ENCODE data around the gene FMN2. TPM values are rescaled to one million over a fixed set of nuclear protein-coding genes. Genes with fewer than 3 reads are reported as not detected.
"Not testable (repeated sequence)": the region's sequence is repeated elsewhere in the genome, so short reads cannot be mapped to it uniquely, and the experiment has no call there.

The FMN2 gene
- polyA plus RNA-seq, 6 donors from 2014 or later = not detected

GRCh38 chr1:240387051-240387450 lies 295.4 kb downstream of the FMN2 start:
- ATAC-seq (ENCODE audit: low read depth in 2 of 2) (no peak), DNase-seq (no peak)
- Mint-ChIP-seq H3K9me3 (peaks cover 0 to 6% (median 2%) of the 10 kb centered on the region in 7 donors), H3K4me3 (no peak overlapping the region), H3K27me3 (no peaks in the 10 kb centered on the region), H3K4me1 (no peaks in the 10 kb centered on the region), H3K27ac (no peak overlapping the region), H3K36me3 (no peaks in the 10 kb centered on the region)

DNA sequence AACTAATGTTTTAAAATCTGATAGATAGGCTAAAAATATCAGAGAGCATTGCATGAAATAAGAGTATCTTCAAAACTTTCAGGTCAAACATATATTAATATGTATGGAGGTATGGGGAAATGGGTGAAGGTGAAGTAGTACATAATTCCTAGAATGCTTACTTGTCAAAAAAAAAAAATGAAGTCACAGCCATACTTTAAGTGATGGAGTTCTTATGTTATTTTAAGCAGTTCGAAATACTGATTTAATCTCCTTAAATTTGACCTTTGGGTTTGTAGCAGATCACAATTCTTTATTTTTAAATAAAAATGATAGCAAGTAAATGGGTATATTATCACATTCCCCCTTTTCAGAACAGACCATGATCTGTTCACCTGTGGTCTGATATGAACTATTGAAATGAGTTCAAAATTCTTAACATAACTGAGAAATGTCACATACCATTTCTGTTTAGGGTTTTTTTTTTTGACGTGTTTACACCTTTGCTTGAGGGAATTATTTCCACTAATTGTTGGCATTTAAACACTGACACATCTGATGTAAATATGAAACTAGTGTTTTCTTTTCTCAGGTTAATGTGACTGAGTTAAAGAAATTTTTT lies 300.1 kb downstream of the FMN2 start:
- Mint-ChIP-seq H3K4me1 (no peaks in the 10 kb centered on the region), H3K27me3 (no peaks in the 10 kb centered on the region), H3K4me3 (no peak overlapping the region), H3K9me3 (peaks cover 0 to 6% (median 0%) of the 10 kb centered on the region in 7 donors), H3K36me3 (no peaks in the 10 kb centered on the region), H3K27ac (no peak overlapping the region)
- ATAC-seq (ENCODE audit: low read depth in 2 of 2) = no peak
- no peak for DNase-seq

DNA sequence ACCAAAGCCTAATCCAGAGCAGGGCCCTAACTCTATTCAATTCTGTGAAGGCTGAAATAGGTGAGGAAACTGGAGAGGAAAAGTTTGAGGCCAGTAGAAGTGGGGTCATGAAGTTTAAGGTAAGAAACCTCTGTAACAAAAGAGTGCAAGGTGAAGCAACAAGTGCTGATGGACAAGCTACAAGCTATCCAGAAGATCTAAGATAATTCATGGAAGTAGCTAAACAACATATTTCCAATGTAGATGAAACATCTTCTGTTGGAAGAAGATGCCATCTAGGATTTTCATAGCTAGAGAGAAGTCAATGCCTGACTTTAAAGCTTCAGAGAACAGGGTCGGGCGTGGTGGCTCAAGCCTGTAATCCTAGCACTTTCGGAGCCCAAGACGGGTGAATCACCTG lies 302.7 kb downstream of the FMN2 start:
- ATAC-seq (ENCODE audit: low read depth in 2 of 2) (no peak), DNase-seq (no peak)
- no peaks in the 10 kb centered on the region for H3K27me3 Mint-ChIP-seq
- H3K4me3 Mint-ChIP-seq = no peak overlapping the region
- peaks cover 0 to 7% (median 2%) of the 10 kb centered on the region in 7 donors for H3K9me3 Mint-ChIP-seq
- H3K4me1 Mint-ChIP-seq = no peaks in the 10 kb centered on the region
- H3K36me3 Mint-ChIP-seq = no peaks in the 10 kb centered on the region
- H3K27ac Mint-ChIP-seq = no peak overlapping the region

DNA sequence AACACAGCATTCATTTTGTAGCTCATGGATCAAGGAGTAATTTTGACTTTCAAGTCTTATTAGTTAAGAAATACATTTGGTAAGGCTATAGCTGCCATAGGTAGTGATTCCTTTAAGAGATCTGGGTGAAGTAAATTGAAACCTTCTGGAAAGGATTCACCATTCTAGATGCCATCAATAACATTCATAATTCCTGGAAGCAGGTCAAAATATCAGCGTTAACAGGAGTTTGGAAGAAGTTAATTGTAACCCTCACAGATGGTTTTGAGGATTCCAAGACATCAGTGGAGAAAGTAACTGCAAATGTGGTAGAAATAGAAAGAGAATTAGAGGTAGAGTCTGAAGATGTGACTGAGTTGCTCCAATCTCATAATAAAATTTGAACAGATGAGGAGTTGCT lies 303.7 kb downstream of the FMN2 start:
- Mint-ChIP-seq H3K4me3 (no peak overlapping the region), H3K27ac (no peak overlapping the region), H3K4me1 (no peaks in the 10 kb centered on the region), H3K9me3 (peaks cover 0 to 7% (median 2%) of the 10 kb centered on the region in 7 donors), H3K27me3 (no peaks in the 10 kb centered on the region), H3K36me3 (no peaks in the 10 kb centered on the region)
- DNase-seq (no peak), ATAC-seq (ENCODE audit: low read depth in 2 of 2) (no peak)

- Mint-ChIP-seq H3K27ac (no peak overlapping the region), H3K4me3 (no peak overlapping the region), H3K4me1 (no peaks in the 10 kb centered on the region), H3K9me3 (peaks cover 0 to 3% (median 0%) of the 10 kb centered on the region in 7 donors), H3K36me3 (no peaks in the 10 kb centered on the region), H3K27me3 (no peaks in the 10 kb centered on the region)
- DNase-seq (no peak), ATAC-seq (ENCODE audit: low read depth in 2 of 2) (no peak)
These were observed 307.7 kb downstream of the FMN2 start for GRCh38 chr1:240399381-240399780.

DNA sequence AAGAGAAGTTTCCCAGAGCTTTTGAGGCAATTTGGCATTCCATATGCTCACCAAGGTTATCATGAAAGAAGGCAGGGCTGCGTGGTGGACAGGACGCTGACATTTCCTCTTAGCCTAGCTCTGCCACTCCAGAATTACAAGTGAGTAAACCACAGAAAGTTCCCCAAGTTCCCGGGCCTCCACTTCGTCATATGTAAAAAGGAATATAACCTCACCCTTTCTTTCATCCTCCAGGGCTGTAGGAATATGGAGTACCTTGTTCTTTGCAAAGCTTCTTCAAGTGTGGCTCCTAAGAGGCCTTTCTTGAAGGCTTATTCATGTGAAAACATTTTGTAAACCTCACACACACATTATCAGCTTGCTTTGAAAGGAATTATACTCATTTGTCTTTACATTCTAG lies 310.0 kb downstream of the FMN2 start:
- DNase-seq = no peak
- peaks cover 0 to 8% (median 4%) of the 10 kb centered on the region in 7 donors for H3K9me3 Mint-ChIP-seq
- H3K36me3 Mint-ChIP-seq = no peaks in the 10 kb centered on the region

DNA sequence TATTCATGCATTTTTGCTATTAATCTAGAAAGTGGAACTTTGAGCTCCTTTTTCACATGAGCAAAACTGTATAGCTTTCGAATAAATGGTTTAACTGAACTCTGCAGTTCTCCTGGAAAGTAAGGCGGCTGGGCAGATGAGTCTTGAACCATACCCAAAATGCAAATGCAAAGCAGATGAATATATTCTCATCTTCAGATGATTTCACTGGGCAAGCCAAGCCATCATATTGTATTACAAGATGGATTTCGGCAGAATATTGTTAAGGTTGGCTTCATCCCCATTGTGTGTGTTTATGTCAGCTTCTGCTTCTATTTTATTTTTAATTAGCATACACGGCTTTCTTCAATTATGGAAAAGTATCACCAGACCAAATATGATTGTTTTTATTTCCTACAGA lies 310.6 kb downstream of the FMN2 start:
- Mint-ChIP-seq H3K36me3 (no peaks in the 10 kb centered on the region), H3K4me1 (no peaks in the 10 kb centered on the region), H3K27ac (no peak overlapping the region), H3K9me3 (peaks cover 0 to 8% (median 2%) of the 10 kb centered on the region in 7 donors), H3K4me3 (no peak overlapping the region), H3K27me3 (no peaks in the 10 kb centered on the region)
- ATAC-seq (ENCODE audit: low read depth in 2 of 2) = no peak
- no peak for DNase-seq

More for the DNA sequence above, 310.0 kb downstream of the FMN2 start:
- Mint-ChIP-seq H3K4me3 (no peak overlapping the region), H3K27me3 (no peaks in the 10 kb centered on the region), H3K4me1 (no peaks in the 10 kb centered on the region), H3K27ac (no peak overlapping the region)
- no peak for ATAC-seq (ENCODE audit: low read depth in 2 of 2)

DNA sequence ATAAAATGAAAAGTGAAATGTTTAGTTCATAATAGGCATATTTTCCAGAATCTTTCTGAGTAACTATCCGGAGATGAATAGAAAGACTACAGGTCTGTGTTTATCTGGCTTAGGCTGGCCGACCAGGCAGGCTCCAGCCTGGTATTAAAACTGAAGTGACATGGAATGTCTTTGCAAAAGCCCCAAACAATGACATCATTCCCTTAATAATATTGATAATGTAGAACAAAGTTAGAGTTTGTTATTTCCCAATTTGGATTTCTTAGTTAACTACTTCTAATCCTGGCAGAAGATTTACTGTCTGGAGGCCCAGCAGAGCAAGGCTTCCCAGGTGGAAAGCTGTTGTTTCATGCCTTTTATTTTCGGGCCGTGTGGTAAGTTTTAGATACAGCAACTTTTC lies 312.6 kb downstream of the FMN2 start:
- ATAC-seq (ENCODE audit: low read depth in 2 of 2) (no peak), DNase-seq (no peak)
- H3K27ac Mint-ChIP-seq = no peak overlapping the region
- peaks cover 0 to 8% (median 2%) of the 10 kb centered on the region in 7 donors for H3K9me3 Mint-ChIP-seq
- H3K4me1 Mint-ChIP-seq = no peaks in the 10 kb centered on the region
- no peaks in the 10 kb centered on the region for H3K36me3 Mint-ChIP-seq
- no peak overlapping the region for H3K4me3 Mint-ChIP-seq
- no peaks in the 10 kb centered on the region for H3K27me3 Mint-ChIP-seq

DNA sequence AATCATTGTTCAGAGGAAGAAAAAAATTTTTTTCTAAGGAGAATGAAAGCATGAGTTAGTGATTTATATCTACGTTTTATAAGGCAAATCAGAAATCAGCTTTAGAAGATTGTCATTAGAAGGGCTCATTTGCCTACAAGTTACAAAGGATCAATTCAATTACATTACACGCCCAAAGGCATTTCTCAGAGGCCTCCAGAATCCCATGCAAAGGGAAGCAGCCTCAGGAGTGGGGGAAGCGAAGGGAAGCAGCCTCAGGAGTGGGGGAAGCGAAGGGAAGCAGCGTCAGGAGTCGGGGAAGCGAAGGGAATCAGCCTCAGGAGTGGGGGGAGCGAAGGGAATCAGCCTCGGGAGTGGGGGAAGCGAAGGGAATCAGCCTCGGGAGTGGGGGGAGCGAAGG lies 314.1 kb downstream of the FMN2 start:
- Mint-ChIP-seq H3K27ac (no peak overlapping the region), H3K27me3 (no peaks in the 10 kb centered on the region), H3K9me3 (peaks cover 0 to 8% (median 2%) of the 10 kb centered on the region in 7 donors), H3K36me3 (no peaks in the 10 kb centered on the region), H3K4me3 (no peak overlapping the region), H3K4me1 (no peaks in the 10 kb centered on the region)
- ATAC-seq (ENCODE audit: low read depth in 2 of 2) (no peak), DNase-seq (no peak)

GRCh38 chr1:240407407-240407806 lies 315.7 kb downstream of the FMN2 start:
- H3K9me3 Mint-ChIP-seq = peaks cover 0 to 13% (median 7%) of the 10 kb centered on the region in 7 donors
- peaks cover 0 to 3% (median 0%) of the 10 kb centered on the region in 3 donors for H3K27me3 Mint-ChIP-seq
- DNase-seq (no peak), ATAC-seq (ENCODE audit: low read depth in 2 of 2) (no peak)
- H3K4me1 Mint-ChIP-seq = no peaks in the 10 kb centered on the region
- H3K27ac Mint-ChIP-seq = no peak overlapping the region
- no peaks in the 10 kb centered on the region for H3K36me3 Mint-ChIP-seq
- no peak overlapping the region for H3K4me3 Mint-ChIP-seq

- H3K36me3 Mint-ChIP-seq = no peaks in the 10 kb centered on the region
- DNase-seq (no peak), ATAC-seq (ENCODE audit: low read depth in 2 of 2) (no peak)
- peaks cover 0 to 13% (median 7%) of the 10 kb centered on the region in 7 donors for H3K9me3 Mint-ChIP-seq
- H3K4me1 Mint-ChIP-seq = no peaks in the 10 kb centered on the region
- peaks cover 0 to 3% (median 0%) of the 10 kb centered on the region in 3 donors for H3K27me3 Mint-ChIP-seq
- H3K27ac Mint-ChIP-seq = no peak overlapping the region
- H3K4me3 Mint-ChIP-seq = no peak overlapping the region
These were observed 317.9 kb downstream of the FMN2 start for GRCh38 chr1:240409615-240410014.

DNA sequence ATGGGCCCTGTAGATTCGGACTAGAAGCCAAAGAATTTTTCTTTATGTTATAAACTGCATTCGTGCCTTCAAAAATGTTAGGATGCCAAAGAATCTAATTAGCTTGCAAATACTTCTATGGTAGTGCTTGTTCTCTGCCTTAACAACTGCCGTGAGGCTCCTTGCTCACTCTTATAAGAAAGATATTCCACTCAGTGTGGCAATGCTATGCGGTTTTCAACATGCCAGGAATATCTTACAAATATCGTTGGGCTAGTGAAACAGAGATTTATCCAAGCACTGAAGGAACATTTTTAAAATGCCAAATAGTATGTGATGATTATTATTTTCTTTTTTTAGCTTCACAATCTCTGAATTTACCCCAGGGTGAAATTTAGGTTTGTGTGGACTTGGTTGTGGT lies 322.0 kb downstream of the FMN2 start:
- peaks cover 0 to 3% (median 0%) of the 10 kb centered on the region in 3 donors for H3K27me3 Mint-ChIP-seq

GRCh38 chr1:240414237-240414636 lies 322.6 kb downstream of the FMN2 start:
- DNase-seq (no peak), ATAC-seq (ENCODE audit: low read depth in 2 of 2) (no peak)
- no peak overlapping the region for H3K4me3 Mint-ChIP-seq
- peaks cover 0 to 10% (median 6%) of the 10 kb centered on the region in 7 donors for H3K9me3 Mint-ChIP-seq
- no peaks in the 10 kb centered on the region for H3K36me3 Mint-ChIP-seq
- H3K27me3 Mint-ChIP-seq = peaks cover 0 to 3% (median 0%) of the 10 kb centered on the region in 3 donors
- no peaks in the 10 kb centered on the region for H3K4me1 Mint-ChIP-seq
- no peak overlapping the region for H3K27ac Mint-ChIP-seq

More for the DNA sequence above, 322.0 kb downstream of the FMN2 start:
- Mint-ChIP-seq H3K4me1 (no peaks in the 10 kb centered on the region), H3K9me3 (peaks cover 0 to 10% (median 6%) of the 10 kb centered on the region in 7 donors), H3K4me3 (no peak overlapping the region), H3K36me3 (no peaks in the 10 kb centered on the region), H3K27ac (no peak overlapping the region)
- ATAC-seq (ENCODE audit: low read depth in 2 of 2) (no peak), DNase-seq (no peak)

- H3K36me3 Mint-ChIP-seq; H3K27me3 Mint-ChIP-seq; H3K4me3 Mint-ChIP-seq; H3K4me1 Mint-ChIP-seq; DNase-seq; ATAC-seq (ENCODE audit: low read depth in 2 of 2); H3K27ac Mint-ChIP-seq: not testable (repeated sequence)
- peaks cover 0 to 10% (median 6%) of the 10 kb centered on the region in 7 donors for H3K9me3 Mint-ChIP-seq
These were observed 323.3 kb downstream of the FMN2 start for GRCh38 chr1:240415011-240415410.

All from naive B cell (primary cell).